Erythroblast (primary cell): ENCODE data around the gene BRWD1.
A peak's percentile ranks its signal among the peaks of the same experiment; 100 is the strongest.

ENCODE experiments used
- DNase-seq, 2 experiments: peaks; one replicate each; lab custom pipeline; 2025; lab: John Stamatoyannopoulos, UW
- GATA1 ChIP-seq: IDR thresholded peaks from 2 replicates; pipeline ENCODE4 v1.6.1; 2011; ENCODE audit warnings: low read depth, mild to moderate bottlenecking, control low read depth, low read length, moderate library complexity
- POLR2A ChIP-seq: IDR thresholded peaks from 2 replicates; pipeline ENCODE4 v1.6.1; 2011; ENCODE audit warnings: mild to moderate bottlenecking, low read length

BRWD1 gene

DNA sequence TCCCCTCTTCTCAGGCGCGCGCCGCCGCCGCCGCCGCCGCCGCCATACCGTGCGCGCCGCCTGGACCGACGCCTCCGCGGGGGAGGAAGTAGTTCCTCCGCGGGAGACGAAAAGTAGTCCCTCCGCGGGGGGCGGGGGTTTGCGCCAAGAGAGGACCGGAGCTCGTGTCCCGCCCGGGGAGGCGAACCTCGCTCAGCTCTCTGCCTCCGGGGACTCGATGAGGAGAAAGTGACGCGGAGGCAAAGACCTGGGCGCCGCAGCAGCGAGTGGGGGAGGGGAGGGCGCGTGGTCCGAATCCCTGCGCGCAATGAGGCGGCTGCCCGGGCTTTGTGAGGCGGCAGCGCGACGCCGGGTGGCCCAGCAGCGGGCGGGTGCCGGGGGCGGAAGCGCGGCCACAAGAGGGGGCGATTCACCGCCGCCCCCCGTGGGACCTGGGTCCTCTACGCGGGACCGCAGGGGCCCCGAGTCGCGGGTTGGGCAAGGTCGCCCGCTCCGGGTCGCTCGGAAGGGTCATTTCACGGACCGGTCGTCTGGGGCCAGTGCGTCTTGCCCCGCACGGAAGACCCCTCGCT is at the start of gene BRWD1:
Gene BRWD1 (minus strand): TSS at position 62 of the 572 bp plus-strand sequence. CDS start 141 bp downstream, outside the sequence.
- TF ChIP-seq POLR2A (peak; percentile 76), GATA1 (no peak)
- DNase-seq: peak; percentile 96 to 97

DNA sequence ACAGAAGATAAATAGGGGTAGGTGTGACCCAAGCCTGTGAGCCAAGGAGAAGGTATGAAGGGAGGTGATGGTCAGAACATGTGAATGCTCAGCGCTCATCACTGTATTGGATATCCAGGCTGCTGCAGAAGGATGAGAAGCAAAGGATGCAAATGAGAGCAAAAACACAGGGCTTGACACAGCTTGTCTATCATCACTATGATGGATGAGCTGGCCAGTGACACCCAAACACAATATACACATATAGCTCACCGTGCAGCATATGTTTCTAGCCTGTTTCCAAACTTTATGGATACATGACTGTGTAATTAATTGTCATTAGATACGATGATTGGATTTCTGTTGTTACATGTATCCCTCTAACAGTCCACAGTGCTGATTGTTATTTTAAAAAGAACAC is 49.3 kb upstream of the BRWD1 start:
- TF ChIP-seq POLR2A: no peak
- no peak for TF ChIP-seq GATA1

DNA sequence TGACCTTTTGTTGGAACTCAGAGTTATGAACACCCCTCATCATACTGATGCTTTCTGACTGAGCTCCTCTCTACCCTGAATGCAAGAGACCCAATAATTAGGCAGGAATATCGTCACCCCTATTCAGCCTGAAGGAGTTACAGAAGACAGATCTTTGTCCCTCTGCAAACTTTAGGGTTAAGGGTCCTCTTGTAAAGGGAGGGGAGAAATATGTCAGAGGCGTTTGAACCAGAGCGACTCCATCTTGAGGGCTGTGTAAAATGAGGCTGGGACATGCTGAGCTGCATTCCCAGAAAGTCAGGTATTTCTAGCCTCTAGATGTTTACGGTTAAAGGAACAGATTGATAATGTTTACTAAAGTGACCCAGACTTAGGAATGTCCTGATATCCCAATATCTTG is 46.0 kb upstream of the BRWD1 start:
- no peak for DNase-seq
- no peak for TF ChIP-seq POLR2A
- TF ChIP-seq GATA1: no peak

More for the DNA sequence above, 49.3 kb upstream of the BRWD1 start:
- DNase-seq: no peak

DNA sequence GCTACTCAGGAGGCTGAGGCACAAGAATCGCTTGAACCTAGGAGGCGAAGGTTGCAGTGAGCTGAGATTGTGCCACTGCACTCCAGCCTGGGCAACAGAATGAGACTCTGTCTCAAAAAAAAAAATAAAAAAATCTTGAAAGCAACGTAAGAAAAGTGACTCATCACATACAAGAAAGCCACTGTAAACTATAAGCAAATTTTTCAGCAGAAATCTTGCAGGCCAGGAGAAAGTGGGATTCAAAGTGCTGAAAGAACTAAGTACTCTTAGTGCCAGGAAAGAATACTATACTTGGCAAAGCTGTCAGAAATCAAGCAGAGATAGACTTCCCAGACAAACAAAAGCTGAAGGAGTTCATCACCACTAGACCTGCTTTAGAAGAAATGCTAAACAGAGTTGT is 39.9 kb upstream of the BRWD1 start:
- TF ChIP-seq POLR2A (no peak), GATA1 (no peak)
- no peak for DNase-seq

DNA sequence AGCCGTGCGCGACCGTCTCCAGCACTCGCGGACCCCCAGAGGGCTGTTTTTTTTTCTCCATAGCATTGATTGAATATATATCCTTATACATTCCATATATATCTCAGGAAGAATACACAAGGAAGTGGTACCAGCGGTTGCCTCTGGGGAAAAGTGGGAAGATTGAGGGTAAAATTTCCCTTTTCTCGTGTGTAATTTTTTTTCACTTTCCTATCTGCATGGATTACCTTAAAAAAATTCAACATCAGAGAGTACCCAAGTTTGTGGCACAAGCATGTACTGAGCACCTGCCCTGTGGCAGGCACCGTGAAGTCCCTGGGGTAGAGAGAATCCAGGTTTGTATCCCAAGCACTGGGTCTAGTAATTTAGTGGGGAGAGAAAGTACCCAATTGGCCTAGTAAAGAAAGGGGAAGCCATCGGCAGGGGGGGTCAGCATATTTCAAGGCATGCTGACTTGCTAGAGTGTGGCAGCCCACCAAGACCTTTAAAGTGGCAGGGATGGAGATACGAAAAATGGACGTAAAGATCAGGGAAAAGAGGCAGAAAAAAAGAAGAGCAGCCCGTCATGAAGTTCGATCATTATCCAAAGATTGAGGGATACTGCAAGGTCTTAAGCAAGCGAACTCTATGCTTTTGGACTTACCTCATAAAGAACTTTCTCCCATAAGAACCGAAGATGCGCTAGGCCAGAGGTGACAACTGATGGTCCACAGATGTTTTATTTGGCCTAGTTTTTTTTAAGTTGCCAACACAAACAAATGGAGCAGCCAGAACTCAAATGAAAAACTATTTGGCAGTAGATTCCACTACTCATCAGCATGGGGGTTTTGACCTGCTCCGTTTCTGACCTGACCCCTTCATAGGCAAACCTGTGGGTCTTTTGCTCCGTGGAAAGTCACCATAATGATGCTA is 36.9 kb upstream of the BRWD1 start:
- TF ChIP-seq POLR2A (no peak), GATA1 (no peak)
- no peak for DNase-seq

DNA sequence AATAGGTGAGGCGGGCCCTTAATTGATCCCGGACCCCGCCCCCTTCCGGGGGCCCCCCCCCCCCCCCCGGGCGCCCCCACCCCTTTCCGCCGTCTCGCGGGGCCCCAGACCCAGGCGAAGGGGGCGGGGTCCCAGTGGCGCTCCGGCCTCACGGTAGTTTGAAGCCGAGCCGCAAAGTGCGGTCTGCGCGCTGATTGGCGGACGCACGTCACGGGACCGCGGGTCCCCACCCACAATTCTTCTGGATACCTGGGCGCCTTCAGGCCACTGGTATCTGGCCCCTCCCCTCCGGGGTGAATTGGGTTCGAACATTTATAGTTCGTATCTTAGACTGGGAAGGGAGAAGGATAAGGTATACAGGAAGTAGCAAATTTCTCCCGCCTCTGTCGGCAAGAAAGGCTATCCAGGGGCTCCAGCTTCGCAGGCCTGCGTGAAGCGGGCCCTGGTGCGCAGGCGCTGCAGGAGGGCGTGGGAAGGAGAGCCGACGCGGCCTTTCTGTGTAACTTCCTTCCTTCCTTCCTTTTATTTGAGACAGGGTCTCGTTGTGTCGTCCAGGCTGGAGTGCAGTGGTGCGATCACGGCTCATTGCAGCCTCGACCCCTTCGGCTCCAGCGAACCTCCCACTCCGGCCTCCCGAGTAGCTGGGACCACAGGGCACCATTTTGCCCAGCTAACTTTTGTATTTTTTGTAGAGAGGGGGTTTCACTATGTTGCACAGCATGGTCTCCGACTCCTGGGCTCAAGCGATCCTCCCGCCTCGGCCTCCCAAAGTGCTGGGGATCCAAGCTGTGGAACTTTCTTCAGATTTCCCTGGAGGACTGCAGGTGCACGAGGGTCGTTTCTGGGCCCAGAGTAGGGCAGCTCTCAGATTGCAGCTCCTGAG is 36.0 kb upstream of the BRWD1 start:
- DNase-seq: peak; percentile 95 to 96
- peak; percentile 74 for TF ChIP-seq POLR2A
- no peak for TF ChIP-seq GATA1

DNA sequence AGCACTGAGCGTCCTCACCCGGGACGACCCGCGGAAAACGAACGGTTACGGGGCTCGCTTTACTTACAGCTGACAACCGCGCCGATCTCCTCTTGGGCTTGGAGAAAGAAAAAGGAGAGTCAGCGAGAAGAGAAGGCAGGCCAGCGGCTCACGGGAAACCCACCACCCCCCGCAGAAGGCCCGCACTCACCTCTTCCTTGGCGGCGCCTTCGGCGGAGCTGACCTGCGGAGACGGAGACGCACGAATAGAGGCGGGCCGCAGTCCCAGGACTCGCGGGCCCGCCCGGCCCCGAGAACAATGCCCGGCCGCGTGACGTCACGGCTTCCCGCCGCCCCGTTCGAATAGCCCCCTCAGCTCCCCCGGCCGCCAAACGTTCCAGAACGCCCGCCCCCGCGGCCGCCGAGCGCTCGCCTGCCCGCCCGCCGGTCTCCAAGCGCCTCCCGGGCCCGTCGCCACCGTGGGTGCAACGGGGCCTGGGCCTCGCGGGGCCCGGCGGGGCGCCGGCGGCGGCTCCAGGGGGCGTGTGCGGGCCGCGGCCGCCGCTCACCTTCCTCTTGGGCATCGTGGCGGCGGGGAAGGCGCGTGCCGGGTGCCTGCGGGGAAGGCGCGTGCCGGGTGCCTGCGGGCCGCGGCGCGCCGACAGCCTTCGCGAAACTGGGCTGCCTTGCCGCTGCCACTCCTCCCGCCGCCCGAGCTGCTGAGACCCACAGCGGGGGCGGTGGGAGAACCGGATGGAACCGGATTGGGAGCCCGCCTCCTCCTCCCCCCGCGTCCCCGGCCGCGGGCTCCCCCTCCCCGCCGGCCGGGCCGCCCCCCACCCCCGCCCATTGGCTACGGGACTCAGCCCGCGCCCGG is 35.2 kb upstream of the BRWD1 start, which contains the start of gene HMGN1:
Gene HMGN1 (minus strand): TSS at position 734 of the 856 bp plus-strand sequence. CDS start 171 bp downstream, at position 563.
- TF ChIP-seq POLR2A (no peak), GATA1 (no peak)
- DNase-seq: peak; percentile 93 to 95

DNA sequence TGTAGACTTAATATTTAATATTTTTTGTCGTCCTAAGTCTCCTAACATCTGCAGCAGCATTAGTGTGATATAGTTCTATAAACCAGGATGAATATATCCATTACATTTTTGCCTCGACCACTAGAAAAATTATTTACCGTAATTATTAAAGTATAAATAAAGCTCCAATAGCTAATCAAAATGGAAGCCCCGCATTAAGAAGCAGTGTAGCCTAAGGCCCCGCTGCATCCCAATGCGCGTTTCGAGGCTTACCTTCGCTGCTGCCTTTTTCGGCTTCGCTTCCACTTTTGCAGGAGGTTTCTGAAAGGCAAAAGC is 34.6 kb upstream of the BRWD1 start:
- DNase-seq: no peak
- TF ChIP-seq GATA1: no peak
- no peak for TF ChIP-seq POLR2A

DNA sequence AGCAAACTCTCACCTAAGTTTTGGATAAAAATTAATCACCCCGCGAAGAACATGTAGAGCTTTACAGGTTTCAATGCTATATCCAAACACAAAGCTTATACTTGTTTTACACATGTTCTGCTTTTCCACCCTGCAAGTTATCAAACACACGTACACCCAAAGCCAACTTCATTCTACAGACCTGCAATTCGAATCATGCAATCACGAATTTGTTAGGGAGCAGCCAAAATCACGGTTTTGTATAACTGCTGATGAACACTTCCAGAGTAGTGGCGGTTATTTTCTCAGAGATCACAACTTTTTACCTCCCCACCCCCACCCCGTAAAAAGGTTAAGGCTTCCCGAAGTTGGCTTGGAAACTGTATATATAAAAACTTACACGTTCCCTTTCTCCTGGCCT is 34.1 kb upstream of the BRWD1 start:
- peak; percentile 33 to 56 for DNase-seq
- no peak for TF ChIP-seq GATA1
- TF ChIP-seq POLR2A: no peak

DNA sequence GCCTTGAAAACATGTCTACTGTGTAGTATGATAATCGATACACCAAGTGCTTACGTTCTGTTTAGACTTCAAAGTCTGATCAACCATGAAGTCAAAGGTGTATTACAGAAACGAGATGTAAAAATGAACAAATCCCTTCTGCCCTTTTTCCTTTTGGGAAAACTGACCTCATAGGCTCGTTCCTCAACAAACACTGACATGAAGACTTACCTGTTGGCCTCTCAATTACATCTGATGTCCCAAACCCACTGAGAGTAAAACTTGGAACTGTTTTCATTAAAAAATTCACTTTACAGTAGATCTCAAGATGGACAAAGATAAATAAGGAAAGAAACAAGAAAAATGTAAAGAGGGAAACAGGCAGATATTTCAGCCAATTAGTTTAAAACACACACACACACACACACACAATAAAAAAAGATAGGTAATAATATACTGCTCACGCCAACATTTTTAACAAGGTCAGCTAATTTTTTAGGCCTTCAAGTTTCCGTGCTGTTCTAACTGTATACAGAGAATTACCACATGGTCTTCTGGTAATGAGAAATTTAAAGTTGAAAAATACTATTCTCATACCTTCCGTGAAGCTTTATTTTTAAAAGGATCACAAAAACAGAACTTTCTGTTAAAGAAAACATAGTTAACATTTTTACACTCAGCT is 33.4 kb upstream of the BRWD1 start:
- DNase-seq: no peak
- no peak for TF ChIP-seq POLR2A
- TF ChIP-seq GATA1: no peak

DNA sequence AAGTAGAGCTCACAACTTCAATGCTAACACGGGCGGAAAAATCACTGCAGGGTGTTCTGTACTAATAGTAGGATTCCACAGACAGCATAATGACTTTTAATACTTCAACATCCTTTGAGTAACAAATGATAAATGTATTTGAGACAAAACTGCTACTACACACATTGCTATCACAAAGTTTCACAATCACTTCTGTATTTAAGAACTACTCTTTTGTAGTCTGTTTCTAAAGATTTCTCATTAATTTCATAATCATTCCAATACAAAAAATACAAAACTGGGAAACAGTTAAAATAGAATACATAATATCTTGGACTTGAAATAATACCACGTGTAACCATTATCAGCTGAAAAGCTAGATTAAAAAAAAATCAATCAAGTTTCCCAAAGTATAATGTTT is 32.8 kb upstream of the BRWD1 start:
- no peak for TF ChIP-seq GATA1
- TF ChIP-seq POLR2A: no peak
- DNase-seq: no peak

DNA sequence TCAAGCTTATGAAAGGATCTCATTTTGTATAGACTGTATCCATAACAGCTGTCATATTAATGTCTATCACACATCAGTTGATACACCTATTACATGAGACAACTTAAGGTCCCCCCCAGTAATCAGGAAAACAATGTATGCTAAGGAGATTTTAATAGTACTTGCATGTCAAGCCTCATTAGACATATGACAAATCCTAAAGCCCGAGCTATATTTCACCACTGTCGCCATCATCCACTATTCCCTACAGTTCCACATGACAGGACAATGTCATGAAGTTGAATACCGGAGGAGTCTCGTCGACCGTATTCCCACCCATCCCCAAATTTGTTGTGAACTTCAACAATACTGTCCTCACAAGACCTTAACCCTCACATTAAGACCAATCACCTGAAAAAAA is 32.0 kb upstream of the BRWD1 start:
- DNase-seq: no peak
- TF ChIP-seq GATA1: no peak
- TF ChIP-seq POLR2A: no peak
